Activated CD8-positive, alpha-beta memory T cell treated with anti-CD3 and anti-CD28 coated beads for 4 hours (primary cell): ENCODE data around the gene PTPRCAP.
A peak's percentile ranks its signal among the peaks of the same experiment; 100 is the strongest.

Source experiments
- DNase-seq, 2 donors: peaks; one replicate each; pipeline ENCODE4 v3.0.0-alpha.2; 2020; ENCODE audit warnings: low read depth in 2 of 2

Gene PTPRCAP

GRCh38 chr11:67465189-67465510 is 27.7 kb upstream of the PTPRCAP start:
- DNase-seq, result no peak

DNA sequence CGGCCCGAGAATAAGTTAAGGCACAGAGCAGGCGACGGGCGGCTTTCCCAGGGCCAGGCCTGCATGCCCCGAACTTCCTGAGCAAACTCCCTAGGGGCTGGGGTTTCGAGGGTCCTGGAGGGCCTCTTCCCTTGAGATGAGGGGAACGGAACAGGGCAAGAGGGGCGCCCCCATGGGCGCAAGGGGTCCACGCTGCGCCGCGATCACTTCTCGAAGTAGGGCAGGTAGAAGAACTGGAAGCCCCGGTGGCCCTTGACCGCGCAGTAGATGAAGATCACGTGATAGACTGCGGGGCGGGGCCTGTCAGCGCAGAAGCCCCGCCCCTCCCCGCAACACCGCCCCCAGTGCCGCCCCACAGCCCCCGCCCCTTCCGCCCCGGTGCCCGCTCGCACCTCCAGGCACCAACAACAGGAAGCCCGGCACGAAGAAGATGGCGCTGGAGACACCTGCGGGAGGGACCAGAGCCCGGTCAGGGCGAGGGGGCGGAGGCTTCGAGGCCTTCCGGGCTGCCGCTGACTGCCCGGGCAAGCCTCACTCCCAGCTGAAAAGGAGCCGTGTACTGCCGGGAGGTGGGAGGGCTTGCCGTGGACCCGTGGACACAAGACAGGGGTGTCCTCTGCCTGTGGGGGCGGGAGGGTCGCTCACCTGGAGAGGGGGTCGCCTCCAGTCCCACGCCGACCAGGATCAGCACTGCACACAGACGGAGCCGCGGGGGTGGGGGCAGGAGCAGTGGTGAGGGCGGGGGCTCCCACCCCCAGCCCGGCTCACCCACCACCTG is 27.1 kb upstream of the PTPRCAP start:
- DNase-seq, result peak; percentile 76 to 84

GRCh38 chr11:67463680-67464410 is 26.4 kb upstream of the PTPRCAP start:
- no peak for DNase-seq

- no peak for DNase-seq
Observed at GRCh38 chr11:67463186-67463585, 25.7 kb upstream of the PTPRCAP start.

DNA sequence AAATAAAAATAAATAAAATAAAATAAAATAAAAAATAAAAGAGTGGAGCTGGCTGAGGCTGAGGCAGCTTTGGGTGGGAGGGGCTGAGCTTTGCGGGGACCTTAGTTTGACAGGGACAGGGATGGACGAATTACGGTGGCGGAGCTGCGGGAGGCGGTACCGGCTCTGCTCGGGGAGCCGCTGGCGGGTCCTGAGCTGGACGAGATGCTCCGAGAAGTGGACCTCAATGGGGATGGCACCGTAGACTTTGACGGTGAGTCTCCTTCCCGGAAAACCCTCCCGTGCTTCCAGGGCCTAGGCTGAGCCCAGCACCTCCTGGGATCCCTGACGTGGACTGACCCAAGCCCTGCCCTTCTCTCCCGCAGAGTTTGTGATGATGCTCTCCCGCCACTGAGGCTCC is 20.8 kb upstream of the PTPRCAP start:
- DNase-seq, result no peak

DNA sequence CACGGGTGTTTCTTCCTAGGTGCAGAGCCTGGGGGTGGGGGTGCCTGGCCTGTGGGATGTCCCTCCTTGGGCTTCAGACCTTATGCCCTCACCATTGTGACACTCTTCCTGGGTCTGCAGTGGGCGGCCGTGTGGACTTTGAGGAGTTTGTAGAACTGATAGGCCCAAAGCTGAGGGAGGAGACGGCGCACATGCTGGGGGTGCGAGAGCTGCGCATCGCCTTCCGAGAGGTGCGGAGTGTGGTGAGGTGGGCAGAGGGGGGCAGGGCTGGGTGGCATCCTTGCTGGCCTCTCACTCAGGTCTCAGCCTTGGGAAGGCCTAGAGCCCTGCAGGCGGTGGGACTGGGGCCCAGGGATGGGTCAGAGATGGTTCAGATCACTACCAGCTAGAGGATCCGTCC is 20.0 kb upstream of the PTPRCAP start:
- no peak for DNase-seq

DNA sequence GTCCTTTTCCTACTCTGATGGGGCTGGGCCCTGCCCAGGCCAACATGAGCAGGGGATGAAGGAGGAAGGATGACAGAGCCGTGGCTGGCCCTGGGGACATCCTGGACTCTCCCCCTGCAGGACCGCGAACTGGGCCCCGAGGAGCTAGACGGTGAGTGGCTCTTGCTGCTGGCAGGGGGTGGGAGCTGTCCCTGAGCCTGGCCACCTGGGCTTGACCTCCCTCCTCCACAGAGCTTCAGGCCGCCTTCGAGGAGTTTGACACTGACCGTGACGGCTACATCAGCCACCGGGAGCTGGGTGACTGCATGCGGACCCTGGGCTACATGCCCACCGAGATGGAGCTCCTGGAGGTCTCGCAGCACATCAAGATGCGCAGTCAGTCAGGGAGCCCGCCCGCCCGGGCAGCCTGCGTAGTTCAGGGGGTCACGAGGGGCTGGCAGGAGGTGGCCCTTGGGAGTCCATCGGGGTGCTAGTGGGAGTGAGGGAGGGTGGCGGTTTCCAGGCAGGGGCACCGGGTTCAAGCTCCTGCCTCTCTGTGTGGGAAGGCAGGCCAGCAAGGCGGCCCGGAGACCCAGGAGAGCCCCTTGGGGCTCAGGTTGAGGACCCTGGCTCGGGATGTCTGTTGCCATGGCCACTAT is 18.7 kb upstream of the PTPRCAP start:
- no peak for DNase-seq

- no peak for DNase-seq
Observed at GRCh38 chr11:67455054-67455453, 17.6 kb upstream of the PTPRCAP start, which contains the start of gene CABP4. CABP4 (plus strand) TSS chr11:67455354; CDS start chr11:67455424, 70 bp downstream.

- no peak for DNase-seq
Observed at GRCh38 chr11:67453816-67454732, 16.6 kb upstream of the PTPRCAP start.

DNA sequence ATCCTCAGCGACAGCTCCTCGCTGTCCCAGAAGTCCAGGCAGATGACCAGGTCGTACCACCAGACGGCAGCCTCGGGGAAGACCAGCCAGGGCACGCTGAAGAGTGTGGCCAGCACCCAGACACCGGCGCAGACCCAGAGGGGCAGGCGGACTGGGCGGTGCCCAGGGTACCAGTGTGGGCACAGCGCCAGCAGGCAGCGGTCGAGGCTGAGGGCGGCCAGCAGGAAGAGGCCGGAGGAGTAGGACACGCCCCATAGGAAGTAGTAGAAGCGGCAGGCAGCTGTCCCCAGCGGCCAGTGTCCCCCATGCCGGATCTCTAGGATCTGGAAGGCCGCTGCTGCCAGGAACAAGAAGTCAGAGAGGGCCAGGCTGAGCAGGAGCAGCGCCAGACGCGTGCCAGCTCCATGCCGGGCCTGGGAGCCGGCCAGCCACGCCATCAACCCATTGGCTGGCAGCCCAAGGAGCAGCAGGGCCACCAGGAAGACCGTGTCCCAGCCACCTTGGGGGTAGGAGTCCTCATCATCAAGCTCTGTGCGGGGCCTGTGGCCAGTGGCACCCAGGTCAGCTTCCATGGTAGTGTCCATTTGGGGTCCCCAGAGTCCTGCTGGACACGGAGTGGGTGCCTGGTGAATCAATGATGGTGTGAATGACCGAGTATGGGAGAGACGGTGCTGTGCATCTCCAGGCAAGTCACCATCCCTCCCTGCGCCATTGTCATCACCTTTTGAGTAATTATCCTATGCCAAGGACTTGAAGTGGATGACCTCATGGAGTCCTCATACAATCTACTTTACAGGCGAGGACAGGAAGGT is 14.9 kb upstream of the PTPRCAP start, which contains the start of gene GPR152:
GPR152 (minus strand) TSS at position 589 of the 812 bp plus-strand sequence; CDS start at position 584, 5 bp downstream.
- DNase-seq, result no peak

GRCh38 chr11:67451658-67451976 is 14.1 kb upstream of the PTPRCAP start:
- no peak for DNase-seq

DNA sequence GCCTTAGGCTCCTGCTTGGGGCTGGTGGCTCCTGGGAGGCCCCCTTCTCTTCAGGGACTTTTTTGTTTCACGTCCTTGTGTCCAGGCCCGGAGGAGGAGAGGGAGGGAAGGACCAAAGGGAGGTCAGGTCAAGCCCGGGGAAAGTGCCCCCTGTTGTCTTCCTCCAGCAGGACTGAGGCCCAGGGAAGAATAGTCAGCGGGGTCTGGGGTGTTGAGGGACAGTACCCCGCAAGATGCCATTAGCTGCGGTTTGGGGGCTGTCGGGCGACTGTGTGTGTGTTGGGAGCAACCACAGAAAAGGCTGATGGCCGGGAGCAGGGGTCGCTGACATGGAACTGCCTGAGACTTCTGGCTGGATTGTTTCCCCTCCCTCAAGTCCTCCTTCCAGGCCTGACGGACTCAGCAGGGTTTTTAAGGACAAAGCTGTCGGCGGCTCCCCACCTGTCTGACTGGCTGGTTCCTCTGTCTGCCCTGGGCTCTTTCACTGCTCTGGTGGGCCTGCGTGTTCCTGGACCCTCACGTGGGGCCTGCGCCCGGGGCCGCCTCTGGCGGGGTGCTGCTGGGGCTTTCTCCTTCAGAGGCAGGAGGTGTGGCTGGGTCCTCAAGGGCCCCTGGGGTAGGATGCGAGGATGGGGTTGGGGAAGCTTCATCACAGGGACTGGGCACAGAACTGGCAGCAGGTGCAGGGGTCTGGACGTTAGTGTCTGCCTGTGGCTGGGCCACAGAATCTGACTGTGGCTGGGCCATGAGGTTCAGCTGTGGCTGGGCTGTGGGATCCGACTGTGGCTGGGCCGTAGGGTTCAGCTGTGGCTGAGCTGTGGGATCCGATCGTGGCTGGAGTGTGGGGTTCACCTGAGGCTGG is 13.5 kb upstream of the PTPRCAP start:
- DNase-seq, result no peak

- no peak for DNase-seq
Observed at GRCh38 chr11:67449116-67449844, 11.8 kb upstream of the PTPRCAP start.

DNA sequence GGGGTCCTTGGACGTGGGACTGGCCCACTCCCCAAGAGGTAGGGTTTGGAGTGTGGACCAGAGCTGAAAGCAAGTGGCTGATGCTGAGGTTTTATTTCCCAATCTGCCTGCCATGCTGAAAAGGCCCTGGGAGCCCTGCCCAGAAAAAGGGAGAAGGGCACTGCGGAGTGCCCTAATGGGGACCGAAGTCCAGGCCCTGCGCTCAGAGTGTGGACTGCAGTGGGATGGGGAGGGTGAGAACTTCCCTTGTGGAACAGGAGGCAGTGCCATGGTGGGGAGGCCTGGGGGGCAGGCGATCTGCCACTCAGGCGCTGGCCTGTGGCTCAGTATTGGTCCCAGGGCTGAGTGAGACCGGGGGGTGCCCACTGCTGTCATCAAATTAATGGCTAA is 10.7 kb upstream of the PTPRCAP start:
- DNase-seq, result no peak

GRCh38 chr11:67445515-67445914 is 8.0 kb upstream of the PTPRCAP start:
- no peak for DNase-seq

- DNase-seq, result no peak
Observed at GRCh38 chr11:67442504-67443404, 5.3 kb upstream of the PTPRCAP start.

- no peak for DNase-seq
Observed at GRCh38 chr11:67441731-67442351, 4.4 kb upstream of the PTPRCAP start.

DNA sequence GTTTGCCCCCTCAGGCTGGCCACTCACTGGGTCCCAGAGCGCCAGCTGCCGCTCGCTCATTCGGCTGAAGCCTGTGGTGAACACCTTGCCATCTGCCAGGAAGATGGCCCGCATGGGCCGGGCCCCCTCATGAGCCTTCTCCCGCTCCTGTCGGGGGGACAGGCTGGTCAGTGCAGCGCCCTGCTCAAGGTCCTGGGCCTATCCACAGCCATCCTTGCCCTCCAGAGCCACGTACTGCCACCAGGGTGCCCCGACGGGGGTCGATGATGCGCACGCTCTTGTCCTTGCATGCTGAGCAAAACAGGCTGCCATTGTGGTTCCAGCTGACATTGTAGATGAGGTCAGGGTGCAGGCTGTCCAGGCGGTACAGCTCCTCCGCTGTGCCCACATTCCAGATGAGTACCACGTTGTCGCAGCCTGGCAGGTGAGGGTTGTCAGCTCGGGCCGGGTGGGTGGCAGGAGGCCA is 3.6 kb upstream of the PTPRCAP start:
- DNase-seq, result no peak
